ENCODE data around the gene SNX33.

DNA sequence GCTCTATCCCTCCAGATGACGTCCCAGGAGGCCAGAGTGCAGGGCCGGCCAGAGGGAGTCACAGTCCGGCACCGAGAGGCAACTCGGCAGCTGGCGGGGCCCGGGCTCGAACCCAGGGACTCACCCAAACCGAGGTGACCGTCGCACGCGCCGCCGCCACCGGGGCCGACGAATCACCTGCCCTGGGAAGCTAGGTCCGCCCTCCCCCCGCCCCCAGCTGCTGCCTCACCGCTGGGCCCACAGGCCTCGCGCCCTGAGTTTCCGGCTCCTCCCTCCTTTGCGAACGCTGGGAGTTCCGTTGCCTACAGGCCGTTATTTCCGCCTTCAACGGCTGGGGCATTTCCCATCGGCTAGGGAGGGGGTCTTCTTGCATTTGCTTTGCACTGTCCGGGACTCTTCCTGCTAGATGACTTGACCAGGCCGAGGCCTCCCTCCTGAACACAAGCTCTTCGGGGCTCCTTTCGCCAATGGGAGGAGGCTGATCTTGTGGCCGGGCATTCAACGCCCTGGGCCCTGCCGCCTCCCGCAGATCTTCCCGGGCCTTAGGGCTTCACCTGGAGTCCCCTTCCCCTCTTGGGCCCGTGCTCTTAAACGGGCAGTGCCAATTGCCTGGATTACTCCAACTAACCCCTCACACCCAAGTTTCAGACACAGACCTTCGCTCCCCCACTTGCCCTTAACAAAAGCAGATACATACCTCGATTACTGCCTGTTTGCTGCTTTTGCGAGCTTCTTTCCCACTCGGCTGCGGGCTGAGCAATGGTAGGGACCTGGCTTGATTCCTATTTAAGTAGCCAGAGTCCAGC lies 22.0 kb upstream of the SNX33 start, which contains the start of gene SNUPN:
- TF ChIP-seq ATF1 (CRISPR knock-in tag; IDR thresholded peaks at IDR 0.05) (no peak), CTCF (IDR thresholded peaks at IDR 0.05) (no peak), ZBTB21 (CRISPR knock-in tag; IDR thresholded peaks at IDR 0.05; ENCODE audit: borderline replicate concordance) (no peak), ELF4 (CRISPR knock-in tag; IDR thresholded peaks at IDR 0.05; ENCODE audit: low read depth) (no peak), SP1 (CRISPR knock-in tag; conservative IDR thresholded peaks at IDR 0.05) (peak; percentile 86), ZNF317 (CRISPR knock-in tag; IDR thresholded peaks at IDR 0.05; ENCODE audit: borderline replicate concordance, low read depth) (no peak), MAX (CRISPR knock-in tag; IDR thresholded peaks at IDR 0.05) (peak; percentile 59; the same call in 1 of the 2 replicates), FOXK1 (CRISPR knock-in tag; IDR thresholded peaks at IDR 0.05) (no peak), ATF6 (CRISPR knock-in tag; IDR thresholded peaks at IDR 0.05) (no peak)
- TF ChIP-seq, protein P1, sequence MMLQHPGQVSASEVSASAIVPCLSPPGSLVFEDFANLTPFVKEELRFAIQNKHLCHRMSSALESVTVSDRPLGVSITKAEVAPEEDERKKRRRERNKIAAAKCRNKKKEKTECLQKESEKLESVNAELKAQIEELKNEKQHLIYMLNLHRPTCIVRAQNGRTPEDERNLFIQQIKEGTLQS (CRISPR knock-in tag; conservative IDR thresholded peaks at IDR 0.05), result no peak

Data from WTC11 (cell line).